ENCODE measurements around the gene CIC.

The CIC gene

GRCh38 chr19:42244347-42245220 lies 24.5 kb upstream of the CIC start:
- DNase-seq, result peak; percentile 99

DNA sequence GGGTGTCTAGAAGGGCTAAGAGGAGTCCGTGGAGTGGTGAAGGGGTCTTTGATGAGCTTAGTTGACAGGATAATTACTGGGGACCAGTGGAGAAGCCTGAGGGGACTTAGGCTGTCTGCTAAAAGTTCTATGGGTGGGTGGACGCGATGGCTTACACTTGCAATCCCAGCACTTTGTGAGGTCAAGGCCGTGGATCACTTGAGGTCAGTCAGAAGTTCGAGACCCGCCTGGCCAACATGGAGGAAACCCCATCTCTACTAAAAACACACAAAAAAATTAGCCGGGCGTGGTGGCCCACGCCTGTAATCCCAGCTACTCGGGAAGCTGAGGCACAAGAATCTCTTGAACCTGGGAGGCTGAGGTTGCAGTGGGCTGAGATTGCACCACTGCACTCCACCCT lies 23.8 kb upstream of the CIC start:
- no peak for DNase-seq

DNA sequence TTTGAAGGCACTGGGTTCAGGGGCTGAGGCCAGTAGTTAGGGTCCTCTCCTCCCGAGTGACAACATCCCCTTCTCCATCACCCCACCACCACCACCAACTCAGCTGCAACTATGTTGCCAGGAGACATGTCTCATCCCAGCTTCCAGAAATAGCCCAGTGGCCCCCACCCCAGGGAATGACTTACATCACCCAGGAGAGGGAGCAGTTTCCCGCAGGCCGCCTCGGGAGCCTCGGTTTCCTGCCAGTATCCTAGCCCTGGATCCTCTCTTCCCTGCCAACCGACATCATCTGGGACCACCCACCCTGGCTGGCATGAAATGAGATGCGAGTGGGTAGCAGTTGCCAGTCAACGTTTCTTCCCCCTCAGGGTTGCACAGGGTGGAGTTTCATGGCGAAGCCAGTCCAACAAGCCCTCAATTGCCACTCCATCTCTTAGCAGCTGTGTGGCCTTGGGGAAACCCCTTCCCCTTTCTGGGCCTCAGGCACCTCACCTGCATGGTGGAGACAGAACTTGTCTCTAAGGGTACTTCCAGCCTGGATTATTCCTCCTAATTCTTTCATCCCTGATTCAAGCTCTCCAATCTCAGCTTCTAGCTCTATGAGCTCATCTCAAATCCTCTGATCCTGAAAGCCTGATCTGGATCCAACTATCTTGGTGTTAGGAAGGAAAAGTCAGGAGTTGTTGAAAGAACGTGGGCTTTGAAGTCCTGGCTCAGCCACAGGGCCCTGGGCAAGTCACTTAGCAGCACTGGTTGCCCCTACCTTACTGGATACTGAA lies 22.7 kb upstream of the CIC start:
- DNase-seq, result no peak

GRCh38 chr19:42246922-42247639 lies 22.0 kb upstream of the CIC start:
- peak; percentile 45 for DNase-seq

- DNase-seq, result no peak
These were observed 21.3 kb upstream of the CIC start for GRCh38 chr19:42247640-42248199.

DNA sequence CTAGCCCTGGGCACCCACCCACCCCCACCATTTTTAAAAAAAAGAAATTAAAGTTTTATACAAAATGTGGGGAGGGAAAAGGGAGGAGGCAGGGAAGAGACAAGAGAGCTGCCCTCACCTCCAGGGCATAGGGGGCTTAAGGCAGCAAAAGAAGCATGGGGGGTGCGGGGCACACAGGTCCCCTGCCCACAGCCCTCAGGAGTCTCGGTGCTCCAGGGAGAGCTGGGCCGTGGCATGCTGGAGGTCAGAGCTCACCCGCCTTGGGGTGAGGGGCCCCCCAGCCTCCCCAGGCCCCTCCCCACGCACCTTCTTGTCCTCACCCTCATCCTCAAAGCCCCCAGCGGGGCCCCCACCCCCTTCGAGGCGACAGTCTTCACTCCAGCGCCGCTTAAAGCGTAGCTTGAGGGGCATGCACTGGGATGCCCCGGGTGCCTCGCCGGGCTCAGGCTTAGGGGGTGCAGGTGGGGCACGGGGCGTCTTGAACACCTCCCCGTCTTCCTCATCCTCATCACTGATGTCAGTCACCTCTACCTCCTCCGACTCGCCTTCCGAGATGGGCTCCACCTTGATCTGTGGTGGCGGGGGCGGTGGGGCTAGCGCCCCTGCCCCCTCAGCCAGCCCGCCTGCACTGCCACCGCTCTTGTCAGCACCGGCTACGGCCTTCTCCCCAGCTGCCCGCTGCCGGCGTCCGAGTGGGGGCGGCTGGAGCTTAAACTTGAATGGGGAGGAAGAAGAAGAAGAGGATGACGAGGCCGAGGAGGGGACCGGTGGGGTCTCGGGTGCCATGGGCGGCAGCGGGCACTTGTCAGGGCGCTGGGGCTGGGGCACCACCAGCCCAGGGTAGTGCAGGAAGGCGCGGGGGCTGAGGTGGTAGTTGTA lies 20.5 kb upstream of the CIC start:
- no peak for DNase-seq

GRCh38 chr19:42249149-42249750 lies 19.8 kb upstream of the CIC start:
- no peak for DNase-seq

- no peak for DNase-seq
These were observed 19.3 kb upstream of the CIC start for GRCh38 chr19:42249769-42250168.

- DNase-seq, result no peak
These were observed 18.8 kb upstream of the CIC start for GRCh38 chr19:42250183-42250665.

DNA sequence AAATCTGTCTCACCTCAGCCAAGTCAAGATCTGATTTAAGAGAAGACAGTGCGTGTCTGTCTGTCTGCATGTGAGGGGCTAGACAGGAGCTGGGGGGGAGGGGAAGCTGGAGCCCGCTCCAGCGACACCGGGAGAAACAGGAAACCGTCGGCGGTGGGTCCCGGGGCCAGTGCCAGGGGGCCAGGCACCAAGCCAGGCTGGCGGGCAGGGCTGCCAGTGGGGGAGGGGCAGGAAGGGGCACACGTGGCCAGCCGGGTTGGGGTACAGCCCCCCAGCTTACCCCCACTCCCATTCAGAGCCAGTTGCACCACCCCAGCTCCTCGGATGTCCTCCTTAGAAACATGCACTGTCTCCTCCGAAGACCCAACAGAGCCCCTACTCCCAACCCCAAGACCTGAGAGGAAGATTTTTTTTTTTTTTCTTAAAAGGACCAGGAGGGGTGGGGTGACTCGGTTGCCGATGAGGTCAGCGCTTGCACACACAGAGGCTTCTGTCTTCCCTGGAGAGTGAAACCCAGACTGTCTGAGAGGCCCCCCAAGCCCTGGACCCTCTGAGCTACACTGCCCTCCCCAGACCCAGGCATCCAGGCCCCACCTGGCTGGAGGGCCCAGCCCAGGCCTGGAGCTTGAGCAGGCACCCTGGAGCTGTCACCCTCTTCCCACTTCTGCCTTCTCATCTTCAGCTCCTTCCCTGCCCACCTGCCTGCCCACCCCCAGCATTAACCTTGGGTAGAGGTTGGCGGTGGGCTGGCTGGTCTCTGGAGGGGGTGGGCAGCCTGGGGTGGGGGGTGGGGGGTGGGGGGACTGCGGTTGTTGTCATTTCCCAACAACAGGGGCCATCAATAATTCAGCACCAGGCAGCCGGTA lies 18.2 kb upstream of the CIC start:
- DNase-seq, result no peak

- no peak for DNase-seq
These were observed 17.3 kb upstream of the CIC start for GRCh38 chr19:42251572-42252358.

GRCh38 chr19:42252365-42253244 lies 16.4 kb upstream of the CIC start:
- DNase-seq, result peak; percentile 55

GRCh38 chr19:42253245-42254088 lies 15.6 kb upstream of the CIC start:
- peak; percentile 83 for DNase-seq

DNA sequence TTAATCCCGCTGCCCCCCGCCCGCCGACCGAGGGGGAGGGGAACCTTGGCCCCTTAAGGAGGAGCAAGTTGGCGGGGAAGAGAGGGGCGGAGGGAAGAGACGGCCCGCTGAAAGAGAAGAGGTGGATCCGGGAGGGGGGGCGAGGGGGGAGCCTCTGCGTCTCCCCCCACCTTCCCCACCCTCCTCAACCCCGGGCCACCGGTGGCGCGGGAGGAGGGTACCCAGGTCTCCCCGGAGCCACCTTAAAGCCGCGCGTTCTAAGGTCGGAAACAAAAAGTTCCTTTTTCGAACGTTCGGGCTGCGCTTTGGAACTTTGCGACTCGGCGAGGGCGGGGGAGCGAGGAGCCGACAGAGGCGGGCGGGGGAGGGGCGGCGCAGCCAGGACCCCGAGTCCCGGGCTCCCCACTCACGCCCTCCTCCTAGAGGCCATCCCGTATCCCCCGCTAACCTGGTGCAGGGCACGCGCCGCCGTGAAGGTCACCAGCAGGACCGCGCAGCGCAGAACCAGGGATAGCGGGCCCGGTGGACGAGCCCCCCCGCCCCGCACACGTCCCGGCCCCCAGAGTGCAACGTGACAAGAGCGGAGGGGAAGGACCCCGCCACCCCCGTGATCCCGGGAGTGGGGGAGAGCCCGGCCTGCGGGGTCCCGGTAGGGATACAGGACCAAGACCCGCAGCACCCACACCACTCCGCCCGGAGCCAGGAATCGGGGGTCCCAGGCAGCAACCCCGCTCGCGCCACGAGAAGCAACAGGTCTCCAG lies 14.8 kb upstream of the CIC start:
- DNase-seq, result peak; percentile 91

- DNase-seq, result peak; percentile 95
These were observed 13.9 kb upstream of the CIC start, which contains the start of gene ERF for GRCh38 chr19:42254850-42255765. Gene ERF, minus strand, starts transcription at chr19:42255128. Its CDS starts 129 bp downstream, at chr19:42254999.
